HG03469 (cell line): ENCODE measurements around the gene FBLIM1.

Experiments used
- ATAC-seq: cut with Tn5 transposase; IDR thresholded peaks from one replicate; pipeline ENCODE4 v1.9.1; 2021; ENCODE audit warnings: mild to moderate bottlenecking, moderate library complexity, moderate number of reproducible peaks; ENCODE audit not compliant: unreplicated experiment

Gene FBLIM1

DNA sequence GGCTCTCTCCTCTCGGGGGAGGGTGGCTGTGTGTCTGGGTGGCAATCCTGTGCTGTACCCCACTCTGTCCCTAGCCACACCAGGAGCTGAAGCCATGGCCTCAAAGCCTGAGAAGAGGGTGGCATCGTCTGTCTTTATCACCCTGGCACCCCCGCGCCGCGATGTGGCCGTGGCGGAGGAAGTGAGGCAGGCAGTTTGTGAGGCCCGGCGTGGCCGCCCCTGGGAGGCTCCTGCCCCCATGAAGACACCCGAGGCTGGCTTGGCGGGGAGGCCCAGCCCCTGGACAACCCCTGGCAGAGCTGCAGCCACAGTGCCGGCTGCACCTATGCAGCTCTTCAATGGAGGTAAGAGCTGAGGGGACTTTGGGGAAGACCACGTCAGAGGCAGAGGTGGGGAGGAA lies 6.3 kb downstream of the FBLIM1 start:
- ATAC-seq = no peak

DNA sequence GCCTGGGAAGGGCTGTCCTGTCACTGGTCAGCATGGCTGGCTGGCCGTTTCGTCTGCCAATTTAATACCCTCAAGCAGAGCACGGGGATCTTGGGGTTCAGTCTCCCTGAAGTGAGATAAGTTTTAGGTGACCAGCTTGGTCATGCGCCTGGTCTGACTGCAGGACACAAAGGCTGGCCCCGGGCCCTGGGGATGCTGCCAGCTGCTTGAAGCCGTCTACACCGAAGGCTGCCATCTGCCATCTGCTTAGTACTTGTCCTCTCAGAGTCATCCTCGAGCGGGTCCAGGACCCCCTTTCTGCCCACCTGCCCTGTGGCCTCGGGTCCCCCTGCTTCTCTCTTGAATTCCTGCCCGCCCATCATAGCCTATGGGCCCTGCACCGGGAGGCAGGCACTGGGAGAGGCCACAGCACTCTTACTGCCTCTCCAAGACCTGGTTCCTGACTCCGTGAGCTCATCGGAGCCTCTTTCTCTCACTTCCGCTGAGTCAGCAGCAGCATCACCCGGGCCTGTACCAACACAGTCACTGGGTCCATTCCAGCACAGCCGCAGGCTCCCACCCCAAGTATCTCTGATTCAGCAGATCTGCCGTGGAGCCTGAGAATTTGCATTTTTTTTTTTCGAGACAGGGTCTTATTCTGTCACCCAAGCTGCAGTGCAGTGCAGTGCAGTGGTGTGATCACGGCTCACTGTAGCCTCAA lies 7.0 kb downstream of the FBLIM1 start:
- no peak for ATAC-seq

DNA sequence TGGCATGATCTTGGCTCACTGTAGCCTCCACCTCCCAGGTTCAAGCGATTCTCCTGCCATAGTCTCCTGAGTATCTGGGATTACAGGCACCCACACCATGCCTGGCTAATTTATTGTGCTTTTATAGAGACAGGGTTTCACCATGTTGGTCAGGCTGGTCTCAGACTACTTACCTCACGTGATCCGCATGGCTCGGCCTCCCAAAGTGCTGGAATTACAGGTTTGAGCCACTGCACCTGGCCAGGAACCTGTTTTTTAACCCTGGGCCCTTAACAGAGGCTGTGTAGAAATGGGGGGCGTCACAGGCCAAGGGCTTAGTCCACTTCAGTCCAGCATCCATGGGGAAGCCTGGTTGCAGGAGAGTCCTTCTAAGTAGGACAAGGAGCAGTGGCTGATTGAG lies 9.3 kb downstream of the FBLIM1 start:
- ATAC-seq = no peak

GRCh38 chr1:15768388-15768787 lies 9.8 kb downstream of the FBLIM1 start:
- no peak for ATAC-seq

- no peak for ATAC-seq
Observed at GRCh38 chr1:15770313-15770962, 11.8 kb downstream of the FBLIM1 start.

GRCh38 chr1:15771836-15772515 lies 13.4 kb downstream of the FBLIM1 start:
- no peak for ATAC-seq

DNA sequence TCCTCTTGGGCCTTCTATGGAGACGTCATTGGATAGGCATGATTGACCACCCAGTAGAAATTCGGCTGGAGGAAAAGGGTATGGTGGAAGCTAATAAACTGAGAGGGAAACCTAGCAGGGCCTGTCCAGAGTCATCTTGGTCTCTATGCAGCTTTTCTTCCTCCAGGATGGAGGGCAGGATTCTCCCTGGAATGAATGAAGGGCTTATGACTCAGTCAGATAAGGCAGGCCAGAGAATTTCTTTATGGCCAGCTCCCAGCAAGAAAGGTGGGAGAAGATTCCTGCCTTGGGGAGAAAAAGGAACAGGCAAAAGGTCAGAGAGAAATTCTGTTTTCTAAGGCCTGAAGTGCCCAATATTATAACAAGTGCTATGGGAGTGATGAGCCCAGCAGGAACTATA lies 17.1 kb downstream of the FBLIM1 start:
- ATAC-seq = no peak

- no peak for ATAC-seq
Observed at GRCh38 chr1:15777909-15778707, 19.5 kb downstream of the FBLIM1 start.

GRCh38 chr1:15785683-15786082 lies 27.1 kb downstream of the FBLIM1 start:
- ATAC-seq = no peak

DNA sequence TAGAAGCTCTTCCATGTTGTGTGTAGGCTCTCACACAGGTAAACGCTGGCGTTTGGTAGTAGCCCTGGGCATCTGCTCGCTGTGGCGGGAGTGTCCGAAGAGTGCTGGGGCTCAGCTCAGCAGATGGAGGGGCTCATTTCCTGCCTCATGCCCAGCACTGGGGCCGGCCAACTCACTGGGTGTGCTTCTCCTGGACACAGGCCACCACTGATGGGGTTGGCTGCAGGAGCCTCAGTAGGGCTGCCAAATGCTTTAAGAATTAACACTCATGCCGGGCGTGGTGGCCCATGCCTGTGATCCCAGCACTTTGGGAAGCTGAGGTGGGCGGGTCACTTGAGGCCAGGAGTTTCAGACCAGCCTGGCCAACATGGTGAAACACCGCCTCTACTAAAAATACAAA lies 28.0 kb downstream of the FBLIM1 start:
- no peak for ATAC-seq

DNA sequence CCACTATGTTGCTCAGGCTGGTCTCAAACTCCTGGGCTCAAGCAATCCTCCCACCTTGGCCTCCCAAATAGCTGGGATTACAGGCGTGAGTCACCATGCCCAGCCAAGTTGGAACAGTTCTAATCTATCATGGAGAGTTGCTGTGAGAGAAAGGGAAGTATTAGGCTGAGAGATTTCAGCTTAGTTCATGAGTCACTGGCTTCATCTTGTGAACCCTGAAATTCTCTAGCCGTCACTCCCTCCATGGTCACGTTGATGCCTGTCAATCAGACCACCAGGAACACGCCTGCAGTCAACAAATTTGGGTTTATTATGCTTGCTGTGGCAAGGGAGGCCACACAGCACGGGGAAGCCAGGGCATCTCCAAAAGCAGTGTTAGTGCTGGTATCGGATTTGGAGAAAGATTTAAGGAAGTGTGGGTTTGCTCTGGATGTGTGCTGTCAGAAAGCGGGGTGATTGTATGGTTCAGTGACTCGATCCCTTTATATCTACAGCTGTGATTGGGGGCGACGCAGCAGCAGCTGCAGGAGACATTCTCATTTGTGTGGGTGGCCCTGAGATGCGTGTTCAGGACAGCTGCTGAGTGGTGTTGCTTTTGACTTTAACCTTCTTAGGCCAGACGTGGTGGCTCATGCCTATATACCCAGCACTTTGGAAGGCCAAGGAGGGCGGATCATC lies 30.2 kb downstream of the FBLIM1 start:
- no peak for ATAC-seq

GRCh38 chr1:15796086-15796462 lies 37.5 kb downstream of the FBLIM1 start:
- no peak for ATAC-seq

- ATAC-seq = no peak
Observed at GRCh38 chr1:15797614-15798390, 39.2 kb downstream of the FBLIM1 start.

DNA sequence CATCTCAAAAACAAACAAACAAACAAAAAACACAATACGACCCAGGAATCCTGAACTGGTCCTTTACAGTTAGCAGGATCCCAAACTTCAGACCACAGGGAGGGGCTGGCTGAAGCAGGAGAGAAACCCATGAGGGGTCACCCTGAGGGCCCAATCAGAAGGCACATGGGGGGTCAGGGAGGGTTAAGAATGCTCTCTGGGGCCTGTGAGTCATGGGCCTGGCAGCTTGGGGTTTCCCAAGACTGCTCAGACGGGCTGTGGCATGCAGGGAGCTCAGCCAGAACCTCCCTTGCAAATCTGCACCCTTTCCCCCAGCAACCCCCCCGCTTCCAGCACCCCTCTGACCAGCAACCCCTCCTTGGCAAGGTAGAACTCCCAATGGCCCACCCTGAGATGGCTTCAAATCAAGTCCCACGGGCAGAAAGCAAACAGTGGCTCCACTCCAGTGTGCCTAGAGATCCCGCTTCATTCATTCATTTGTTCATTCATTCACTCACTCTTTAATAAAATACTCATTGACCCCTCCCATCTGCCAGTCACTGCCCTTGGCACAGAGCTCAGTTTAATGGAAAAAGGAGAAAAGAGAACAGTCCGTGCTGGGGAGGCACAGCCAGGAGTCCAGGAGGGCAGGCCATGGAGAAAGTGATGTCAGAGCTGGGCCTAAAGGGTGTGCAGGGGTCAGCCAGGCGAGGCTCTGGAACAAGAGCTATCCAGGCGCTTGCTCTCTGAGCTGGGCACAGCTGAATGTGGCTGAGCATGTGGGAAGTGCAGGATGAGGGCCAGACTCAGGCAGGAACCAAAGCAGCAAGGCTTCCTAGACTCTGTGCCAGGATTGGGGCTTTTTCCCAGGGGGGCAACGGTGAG lies 40.6 kb downstream of the FBLIM1 start:
- ATAC-seq = no peak

DNA sequence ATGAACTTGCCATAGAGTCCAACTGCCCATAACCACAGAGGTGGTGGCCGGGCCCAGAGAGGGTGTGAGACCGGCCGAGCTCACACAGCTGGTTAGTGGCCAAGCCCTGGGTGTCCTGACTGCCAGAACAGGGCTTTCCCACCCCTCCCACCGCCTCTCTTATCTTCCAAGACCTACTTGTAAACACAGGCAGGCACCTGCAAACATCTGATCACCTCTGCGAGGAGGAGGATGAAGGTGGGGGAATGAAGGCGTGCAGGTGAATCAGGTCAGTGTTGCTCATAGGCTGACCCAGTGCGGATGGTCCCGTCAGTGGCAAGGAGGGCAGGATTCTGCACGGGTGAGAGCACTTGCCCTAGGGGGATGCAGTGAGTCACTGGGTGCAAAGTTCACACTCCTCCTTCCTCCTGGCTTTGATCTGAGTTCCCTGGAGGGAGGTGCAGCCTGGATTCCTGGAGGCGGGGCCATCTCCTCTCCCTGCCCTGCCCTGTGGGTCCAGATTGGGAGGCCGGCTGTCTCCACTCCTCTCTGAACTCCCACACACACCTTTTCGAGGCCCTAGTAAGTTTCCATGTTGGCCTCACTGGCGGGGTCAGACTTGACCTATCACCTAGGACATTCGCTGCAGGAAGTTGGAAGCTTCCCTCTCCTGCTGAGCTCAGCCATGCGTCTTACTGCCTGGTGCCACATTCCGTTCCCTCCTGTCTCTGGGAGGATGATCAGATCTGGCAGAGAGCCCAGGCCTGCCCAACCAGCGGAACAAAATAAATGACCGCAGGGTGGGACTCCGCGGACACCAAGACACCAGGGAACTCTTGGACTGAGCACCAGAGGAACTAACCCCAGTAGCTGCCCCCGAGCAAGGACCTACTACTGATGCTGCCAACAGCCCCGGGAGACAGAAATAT lies 41.6 kb downstream of the FBLIM1 start:
- ATAC-seq = no peak

DNA sequence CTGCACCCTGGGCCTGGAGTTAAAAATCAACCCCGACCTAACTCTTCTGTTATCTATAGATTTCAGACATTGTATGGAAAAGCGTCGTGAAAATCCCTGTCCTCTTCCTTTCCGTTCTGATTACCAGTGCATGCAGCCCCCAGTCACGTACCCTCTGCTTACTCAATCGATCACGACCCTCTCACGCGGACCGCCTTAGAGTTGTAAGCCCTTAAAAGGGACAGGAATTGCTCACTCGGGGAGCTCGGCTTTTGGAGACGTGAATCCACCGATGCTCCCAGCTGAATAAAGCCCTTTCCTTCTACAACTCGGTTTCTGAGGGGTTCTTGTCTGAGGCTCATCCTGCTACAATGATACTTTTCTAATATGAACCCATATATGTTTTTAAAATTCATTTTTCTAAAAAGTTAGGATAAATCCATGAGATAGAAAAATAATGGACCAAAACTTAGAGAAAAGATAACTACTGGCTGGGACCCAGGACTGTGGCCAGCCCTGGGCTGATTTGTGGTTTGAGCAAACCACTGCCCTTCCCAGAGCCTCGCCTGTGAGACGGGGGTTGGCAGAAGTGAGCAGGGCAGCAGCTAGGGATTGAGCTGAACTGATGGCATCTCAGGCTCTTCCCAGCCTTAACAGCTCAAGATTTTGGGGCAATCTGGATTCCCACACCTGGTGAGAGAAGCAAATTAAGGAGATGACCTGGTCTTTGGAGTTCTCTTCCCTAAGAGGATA lies 43.8 kb downstream of the FBLIM1 start:
- no peak for ATAC-seq

GRCh38 chr1:15803380-15803779 lies 44.8 kb downstream of the FBLIM1 start:
- no peak for ATAC-seq
